ENCODE data around the gene CDH22. TPM values are rescaled to one million over a fixed set of nuclear protein-coding genes. Genes with fewer than 3 reads are reported as not detected.

CDH22 gene
- total RNA-seq, 1 experiment from 2014 or later, result 0.11 TPM

DNA sequence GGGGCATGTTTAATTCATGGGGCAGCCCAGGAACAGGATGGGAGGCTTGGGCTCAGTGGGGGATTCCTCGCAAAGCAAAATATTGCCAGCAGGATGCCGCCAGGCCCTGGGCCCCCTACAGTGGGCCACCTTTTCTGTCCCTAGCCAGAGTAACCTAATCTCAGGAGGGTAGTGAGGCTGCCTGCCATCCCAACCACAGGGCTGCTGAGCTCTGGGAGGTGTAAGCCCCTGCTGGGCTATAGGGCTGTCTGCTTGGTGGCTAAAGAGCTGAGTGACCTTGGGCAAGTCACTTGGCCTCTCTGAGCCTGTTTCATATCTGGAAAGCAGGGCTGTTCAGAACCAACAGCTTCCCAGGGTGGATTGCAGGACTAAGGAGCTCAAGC is 35.7 kb upstream of the CDH22 start:
- no peak for DNase-seq (ENCODE audit: low read depth)

DNA sequence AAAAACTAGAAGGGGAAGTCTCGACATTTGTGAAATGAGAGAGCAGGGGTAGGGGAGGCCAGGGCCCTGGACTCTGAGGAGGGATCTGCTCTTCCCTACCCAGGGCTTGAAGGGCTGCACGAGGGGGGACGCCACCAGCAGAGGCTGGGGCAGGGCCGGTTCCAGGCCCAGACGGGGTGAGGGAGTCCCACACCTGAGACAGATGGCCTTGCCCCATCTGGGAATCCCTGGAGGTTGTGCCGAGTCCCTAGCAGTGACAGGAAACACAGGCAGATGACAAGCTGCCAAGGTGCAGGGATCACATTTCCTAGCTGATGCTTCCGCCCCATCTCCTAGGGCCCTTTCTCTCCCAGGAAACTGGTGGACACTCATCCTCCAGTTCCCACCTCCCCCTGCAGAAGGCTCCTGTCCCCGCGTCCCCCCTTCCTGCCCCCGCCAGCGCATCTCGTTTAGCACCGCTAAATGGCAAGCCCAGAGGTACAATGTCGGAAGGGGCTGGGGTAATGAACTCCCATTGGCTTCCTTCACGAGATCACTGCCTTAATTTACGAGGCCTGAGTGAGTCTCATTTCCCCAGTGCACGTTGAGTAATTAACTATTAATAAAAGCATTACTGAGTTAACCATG is 35.2 kb upstream of the CDH22 start:
- DNase-seq (ENCODE audit: low read depth), result no peak

DNA sequence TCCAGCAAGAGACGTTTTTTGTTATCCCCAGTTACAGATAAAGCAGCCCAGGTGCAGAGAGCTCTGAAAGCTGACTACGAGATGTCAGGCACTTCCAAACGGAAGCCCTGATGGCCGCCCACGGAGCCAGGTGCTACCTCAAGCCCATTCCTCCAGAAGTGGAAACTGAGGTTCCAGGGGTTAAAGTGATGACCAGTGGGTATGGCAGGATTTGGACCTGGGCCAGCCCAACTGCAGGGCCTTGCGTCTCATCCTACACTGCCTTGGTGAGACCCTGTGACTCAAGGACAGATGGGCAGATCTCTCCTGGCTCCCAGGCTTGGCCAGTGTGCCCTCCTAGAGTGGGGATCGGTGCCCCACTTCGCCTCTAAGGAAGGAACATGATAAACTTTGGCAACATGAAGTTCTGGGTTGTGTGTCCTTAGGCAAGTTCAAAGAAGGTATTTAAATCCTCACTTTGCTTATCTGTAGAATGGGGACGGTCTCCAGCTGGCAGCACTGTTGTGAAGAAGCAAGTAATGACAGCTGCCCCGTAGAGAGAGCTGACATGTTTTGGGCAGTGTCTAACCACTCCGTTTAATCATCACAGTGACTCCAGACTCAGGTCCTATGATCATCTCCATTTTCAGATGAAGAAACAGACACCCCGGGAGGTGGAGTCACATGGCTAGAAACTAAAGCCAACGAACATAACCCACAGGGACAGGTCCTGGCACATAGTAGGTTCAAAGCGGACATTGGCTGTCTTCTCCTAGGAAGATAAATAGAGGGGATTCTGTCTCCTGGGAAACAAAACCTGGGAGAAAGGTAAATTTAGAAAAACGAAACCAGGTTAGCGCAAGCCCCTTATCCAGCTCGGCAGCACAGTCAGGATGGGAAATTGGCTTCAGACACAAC is 34.4 kb upstream of the CDH22 start:
- peak; percentile 31 for DNase-seq (ENCODE audit: low read depth)

DNA sequence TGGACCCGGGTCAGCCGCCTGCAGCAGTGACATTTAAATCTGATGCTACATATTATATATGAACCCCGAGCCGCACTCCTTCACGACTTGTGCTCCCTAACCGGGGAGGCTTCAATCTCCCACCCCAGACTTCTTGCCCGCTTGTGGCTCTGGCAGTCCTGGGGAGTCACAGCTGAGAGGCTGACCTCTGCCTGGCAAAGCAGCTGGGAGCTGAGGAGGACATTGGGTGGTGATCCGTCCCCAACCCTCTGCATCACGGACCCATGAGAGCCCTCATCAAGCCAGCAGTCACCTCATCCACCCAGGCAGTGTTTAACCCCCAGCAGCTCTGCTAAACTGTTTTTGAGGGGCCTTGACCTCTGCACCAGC is 33.7 kb upstream of the CDH22 start:
- DNase-seq (ENCODE audit: low read depth), result no peak

DNA sequence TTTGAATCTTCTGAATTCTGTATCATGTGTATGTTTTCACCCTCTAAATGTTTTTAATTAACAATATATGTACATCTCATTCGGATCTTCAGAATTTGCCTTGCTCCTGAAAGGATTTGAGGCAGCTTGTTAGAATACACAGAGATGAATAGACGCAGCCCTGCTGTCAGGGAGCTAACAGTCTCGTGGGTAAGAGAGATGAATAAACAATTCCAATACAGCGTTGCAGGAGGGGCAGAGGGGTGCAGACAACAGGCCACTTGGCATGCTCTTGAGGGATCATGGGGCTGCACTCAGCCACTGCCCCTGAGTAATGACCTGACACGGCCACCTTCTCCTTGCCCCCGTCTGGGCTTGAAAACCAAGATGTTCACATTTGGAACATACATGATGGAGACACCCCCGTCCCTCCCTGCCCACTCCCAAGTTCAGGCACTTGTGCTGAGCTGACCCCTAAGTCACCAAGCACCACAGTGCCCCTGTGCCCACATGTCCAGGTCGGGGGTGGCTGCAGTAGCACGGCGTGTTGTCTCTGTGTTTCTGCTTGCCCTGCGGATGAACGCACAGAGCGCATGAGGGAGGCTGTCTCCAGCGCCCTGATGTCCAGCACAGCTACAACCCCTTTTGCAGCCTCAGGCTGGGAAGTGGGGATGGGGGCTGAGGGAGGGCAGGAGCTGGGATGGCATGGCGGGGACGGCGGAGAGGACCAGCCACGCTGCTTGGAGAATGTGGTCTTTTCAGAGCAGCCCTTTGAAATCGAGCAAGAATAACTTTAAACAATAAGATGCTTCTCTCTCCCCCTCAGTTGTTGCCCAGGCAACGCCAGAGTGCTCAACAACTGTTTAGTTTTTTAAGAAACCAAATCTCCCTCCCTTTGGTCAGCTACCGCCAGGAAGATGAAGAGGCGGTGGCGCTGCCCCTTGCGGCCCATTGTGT is 33.0 kb upstream of the CDH22 start:
- no peak for DNase-seq (ENCODE audit: low read depth)

DNA sequence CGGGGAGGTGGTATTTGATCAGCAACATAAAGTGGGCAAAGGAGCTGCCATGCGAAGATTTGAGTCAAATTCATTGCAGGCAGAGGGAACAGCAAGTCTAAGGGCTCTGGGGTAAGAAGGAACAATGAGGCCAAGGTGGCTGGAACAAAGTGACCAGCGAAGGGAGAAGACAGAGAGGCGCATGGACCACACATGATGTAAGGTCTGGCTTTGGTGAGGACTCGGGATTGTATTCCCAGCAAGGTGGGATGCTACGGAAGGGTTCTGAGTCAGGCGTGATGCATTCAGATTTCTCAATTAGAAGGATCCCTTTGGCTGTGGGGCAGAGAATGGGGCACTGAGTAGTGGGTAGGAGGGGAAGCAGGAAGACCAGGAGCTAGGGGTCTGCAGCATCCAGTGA is 30.7 kb upstream of the CDH22 start:
- DNase-seq (ENCODE audit: low read depth), result no peak

DNA sequence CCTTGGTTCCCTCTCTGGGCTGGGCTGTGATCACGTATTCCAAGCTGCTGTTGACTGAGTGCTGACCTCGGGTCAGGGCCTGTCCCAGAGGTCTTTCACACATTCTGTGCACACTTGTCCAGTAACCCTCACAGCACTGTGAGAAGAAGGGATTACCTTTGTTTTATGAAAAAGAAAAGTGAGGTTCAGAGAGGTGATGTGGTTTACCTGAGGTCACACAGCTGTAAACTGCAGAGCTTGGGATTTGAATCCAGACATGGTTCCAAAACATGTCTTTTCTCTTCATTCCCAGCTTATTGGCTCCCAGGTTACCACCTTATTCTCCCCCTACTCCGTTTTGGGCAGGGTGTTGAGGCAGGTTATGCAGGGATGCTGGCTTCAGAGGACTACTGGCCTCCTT is 28.4 kb upstream of the CDH22 start:
- DNase-seq (ENCODE audit: low read depth), result no peak

DNA sequence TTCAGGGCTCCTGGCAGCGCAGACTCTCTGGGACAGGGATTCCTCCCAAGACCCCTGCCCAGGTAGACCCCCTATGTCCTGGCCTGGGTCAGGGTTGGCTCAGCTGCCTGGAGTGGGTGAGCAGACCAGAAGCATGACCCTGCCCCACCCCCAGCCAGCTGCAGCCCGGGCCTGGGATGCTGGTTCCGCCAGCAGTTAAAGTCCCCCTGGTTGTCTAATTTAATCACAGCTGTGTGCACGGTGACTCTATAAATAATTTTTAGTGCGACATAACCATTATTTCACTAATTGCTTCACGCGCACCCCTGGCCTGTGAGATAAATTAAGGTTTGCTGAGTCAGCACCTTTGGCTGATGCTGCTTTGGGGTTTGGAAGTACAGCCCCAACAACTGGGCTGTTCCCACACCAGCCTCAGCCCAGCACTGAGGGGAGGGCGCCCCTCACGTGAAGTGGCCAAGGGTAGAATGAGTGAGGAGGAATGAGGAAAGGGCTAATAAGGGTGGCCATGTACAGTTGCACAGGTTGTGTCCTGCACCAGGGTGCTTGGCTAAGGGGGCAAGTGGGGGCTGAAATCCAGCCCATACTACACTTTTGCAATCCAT is 26.1 kb upstream of the CDH22 start:
- DNase-seq (ENCODE audit: low read depth), result no peak

DNA sequence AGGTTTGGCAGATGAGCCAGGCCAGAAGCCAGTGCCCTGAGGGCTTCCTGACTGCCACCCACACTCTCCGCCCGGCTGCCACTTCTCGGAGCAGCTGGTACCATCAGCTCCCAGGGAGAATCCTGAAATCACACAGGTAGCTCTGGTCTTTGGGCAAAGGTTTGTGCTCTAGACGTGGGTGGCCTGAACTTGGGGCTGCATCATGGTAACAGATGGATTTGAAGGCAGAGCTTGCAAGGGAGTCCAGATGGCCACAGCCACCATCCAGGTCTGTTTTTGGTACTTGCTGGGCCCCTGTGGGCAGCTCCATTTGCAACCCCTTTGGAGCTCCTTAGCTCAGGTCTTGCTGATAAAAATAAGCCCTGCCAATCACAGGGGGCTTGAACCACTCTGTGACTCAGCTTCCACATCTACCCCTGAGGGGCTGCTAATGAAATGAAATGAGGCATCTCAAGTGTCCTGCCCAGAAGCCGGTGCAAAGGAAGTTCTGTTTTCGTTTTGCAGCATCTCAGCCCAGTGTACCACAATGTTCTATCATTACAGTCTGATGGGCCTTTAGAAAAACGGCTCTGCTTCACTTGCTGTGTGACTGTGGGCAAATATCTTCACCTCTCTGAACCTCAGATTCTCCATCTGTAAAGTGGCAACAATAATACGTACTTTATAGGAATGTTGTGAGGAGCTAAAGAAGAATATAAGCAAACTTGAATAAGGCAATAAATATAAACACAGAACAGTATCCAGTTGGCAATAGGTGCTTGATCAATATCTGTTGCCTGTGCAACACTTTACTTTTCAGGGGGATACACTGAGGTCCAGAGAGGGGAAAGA is 25.1 kb upstream of the CDH22 start:
- no peak for DNase-seq (ENCODE audit: low read depth)

DNA sequence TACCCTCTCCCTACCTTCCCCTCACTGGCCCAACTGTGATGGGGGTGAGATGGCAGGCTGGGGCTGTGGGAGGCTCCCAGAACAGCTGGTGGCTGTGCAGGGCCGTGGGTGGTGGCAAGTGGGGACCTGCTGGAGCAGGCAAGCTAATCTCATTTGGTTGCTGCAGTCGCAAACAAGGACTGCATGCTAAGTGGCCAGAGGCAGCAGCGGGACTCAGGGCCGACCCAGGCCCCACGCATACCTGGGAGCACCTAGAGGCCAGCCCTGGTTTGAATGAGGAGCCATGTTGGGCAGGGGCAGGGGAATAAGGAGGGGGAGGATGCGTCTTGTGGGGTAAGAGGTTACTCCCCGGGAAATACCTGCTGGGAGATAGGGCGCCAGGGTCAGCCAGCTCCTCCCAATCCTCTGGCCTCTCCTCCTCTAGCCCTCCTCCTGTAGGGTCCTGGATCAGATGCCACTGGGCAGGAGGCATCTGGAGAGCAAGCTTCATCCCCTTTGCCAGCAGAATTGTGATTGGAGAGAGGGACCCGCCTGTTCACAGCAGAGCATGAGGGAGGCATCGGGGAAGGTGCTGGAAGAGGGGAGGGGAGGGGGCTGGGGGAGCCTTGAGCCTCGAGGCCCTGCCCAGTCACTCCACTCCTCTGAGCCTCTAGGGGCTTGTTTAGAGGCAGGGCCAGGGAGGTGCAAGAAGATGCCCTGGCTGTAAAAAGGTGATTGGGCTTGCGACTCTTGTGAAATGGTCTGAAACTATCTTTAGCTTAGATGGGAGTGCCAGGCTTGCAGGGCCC is 24.3 kb upstream of the CDH22 start:
- DNase-seq (ENCODE audit: low read depth), result no peak

DNA sequence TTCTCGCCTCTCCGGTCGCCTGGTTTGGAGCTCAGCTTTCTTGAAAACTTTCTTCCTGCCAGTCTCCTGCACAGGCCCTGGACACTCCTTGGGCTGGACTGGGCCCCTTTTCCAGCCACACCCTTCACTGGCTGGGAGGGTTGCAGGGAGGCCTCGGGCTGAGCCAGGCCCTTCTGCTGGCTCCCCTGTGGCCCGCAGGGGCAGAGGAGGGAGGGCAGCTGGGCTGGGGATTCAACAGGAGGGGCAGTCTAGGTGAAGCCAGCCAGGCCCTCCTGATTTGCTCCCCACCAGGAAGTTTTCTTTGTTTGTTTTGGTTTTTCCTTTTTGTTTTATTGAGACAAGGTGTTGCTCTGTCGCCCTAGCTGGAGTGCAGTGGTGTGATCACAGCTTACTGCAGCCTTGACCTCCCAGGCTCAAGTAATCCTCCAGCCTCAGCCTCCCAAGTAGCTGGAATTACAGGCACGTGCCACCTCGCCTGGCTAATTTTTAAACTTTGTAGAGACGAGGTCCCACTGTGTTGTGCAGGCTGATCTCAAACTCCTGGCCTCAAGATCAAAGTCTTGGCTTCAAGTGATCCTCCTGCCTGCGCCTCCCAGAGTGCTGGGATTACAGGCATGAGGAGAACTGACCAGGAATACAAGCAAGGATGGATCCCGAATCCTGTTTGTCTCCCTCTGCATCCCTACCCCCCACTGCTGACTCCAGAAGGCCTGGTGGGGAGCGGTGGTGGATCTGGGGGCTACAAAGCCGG is 23.5 kb upstream of the CDH22 start:
- no peak for DNase-seq (ENCODE audit: low read depth)

DNA sequence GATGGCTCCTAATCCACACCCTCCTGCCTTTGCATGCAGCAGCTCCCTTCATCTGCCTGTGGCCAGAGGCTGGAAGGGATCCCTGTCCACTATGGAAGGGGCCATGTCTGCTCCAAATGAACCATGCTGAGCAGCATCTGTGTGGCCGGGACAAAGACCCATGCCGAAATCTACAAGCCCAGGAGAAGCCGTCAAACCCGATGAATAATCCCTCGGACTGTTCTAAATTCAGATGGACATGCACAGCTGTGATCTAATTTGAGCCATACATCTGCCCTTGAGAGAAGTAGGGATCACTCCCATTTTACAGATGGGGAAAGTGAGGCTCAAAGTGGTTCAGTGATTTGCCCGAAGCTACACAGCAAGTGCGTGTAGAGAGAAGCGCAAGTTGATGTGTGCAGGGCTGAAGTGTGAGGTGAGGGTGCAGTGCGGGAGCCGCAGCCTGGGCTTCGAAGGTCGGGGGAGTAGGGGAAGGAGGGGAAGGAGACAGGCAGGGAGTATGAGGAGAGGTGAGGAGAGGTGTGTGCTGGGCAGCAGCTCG is 22.6 kb upstream of the CDH22 start:
- DNase-seq (ENCODE audit: low read depth), result peak; percentile 46

DNA sequence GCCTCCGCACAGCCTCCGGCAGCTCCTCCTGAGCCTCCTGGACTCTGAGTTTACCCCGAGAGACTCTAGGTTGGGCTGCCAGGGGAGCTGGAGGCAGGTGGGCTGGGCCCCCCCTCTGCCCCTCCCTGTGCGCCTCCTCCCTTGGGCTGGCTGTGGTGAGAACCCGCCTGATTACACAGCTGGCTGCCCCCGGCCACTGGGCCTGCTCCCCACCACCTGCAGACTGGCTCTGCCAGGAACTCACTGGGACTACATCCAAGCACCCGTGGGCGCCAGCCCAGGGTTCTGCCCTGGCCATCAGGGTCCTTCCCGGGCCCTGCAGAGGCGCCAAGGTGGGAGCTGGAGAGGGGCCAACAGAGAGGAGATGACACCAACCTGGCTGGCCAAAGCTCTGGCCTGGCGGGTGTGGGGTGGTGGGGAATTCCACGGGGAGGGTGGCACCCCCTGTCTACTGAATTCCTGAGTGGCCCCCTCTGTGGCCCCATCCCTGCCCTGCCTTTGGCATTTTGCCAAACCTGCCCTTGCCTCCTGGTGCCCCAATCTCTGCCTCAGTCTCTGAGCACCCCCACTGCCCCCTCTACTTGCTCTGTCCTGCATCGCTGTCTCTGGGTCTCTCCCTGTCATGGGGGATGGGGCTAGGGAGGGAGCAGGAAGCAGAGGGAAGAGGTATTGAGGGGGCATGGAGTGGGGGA is 21.9 kb upstream of the CDH22 start:
- no peak for DNase-seq (ENCODE audit: low read depth)

DNA sequence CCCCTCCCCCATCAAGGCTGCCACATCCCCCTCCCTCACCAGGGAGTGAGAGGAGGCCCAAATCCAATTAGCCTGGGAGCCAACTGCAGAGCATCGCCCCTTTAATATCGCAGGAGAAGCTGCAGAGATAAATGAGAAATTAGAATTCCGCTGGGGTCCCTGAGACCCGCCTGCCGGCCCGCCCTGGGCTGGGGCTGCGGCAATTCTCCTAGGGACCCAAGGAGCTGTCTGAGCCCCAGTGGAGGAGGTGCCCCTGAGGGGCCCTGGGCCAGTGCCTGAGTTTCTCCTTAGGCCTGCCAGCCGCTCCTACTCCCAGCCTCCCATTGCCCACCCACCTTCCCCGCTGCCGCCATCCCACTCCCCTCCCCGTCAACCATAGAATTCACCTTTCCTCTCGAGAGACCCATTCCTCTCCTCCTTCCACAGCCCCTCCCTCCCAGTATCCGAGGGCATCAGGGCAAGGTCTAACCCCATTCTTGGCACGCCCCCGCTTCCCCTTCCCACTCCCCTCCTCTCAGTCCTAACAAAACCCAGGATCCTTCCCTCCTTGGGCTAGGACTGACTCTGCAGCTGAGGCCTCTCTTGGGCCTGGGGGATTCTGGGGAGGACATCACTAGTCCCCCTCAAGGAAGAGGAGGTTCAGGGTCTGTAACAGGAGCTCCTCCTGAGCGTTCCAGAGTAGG is 20.0 kb upstream of the CDH22 start:
- no peak for DNase-seq (ENCODE audit: low read depth)

DNA sequence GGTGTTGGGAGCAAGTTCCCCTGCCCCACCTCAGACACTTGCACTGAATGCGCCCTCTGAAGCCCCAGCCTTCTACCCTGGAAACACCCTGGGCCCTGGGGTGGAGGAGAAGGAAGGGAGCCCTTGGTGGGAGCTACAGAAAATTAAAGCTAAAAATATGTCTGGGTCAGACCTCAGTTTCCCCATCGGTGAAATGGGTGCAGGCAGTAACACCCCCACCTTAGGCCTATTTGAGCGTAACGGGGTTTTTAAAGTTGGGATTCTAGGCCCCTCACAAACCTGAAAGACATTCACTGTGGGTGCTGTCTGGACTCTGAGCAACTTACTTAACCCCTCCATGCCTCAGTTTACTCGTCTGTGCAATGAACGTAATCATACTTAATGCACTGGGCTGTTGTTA is 19.3 kb upstream of the CDH22 start:
- no peak for DNase-seq (ENCODE audit: low read depth)

DNA sequence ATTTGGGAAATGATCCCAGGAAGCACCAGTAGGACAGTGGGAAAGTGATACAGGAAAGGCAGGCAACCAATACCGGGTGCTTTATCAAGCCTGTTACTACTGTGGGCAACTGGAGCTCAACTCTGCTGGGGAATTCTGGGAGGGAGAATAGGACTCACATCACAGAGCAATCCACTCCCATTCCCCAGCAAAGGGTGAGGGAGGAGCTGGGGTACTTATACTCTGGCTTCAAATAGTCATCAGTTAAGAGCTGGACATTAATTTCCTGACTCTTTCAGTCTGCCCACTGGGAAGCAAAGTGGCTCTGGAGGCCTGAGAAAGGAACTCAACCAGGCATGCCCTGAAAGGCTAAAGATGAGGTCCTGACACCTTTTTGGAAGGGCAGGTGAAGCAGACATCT is 17.5 kb upstream of the CDH22 start:
- DNase-seq (ENCODE audit: low read depth), result no peak

DNA sequence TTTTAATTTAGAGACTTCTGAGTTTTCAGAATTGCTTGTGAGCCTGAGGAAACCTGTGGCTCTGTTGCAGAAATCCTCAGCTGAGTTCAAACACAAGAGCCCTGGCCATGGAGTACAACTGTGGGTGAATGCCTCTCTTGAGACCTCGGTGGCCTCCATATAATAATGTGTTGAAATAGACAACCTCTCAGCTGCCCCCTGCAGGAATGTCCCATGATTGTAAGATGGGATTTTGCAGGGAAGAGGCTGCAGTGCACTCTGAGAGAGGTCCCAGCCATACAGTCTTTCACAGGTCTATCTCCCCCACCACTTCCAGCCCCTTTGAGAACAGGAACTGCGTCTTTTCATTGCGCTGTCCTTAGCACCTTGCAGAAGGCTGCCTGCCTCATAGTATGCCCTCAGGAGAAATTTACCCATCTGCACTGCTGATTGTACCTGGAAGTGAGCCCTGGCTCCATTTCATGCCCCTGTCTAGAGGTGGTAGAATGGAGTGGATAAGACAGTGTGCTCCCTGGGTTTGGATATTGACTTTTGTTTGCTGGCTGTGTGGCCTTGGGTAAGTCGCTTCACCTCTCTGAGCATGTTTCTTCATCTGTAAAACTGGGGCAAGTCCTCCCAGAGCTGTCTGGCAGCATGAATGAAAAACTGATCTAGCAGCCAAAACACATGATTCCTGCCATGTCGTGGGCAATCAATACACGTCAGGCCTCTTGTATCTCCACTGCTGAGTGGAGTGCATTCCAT is 16.8 kb upstream of the CDH22 start:
- peak; percentile 29 for DNase-seq (ENCODE audit: low read depth)

Measured in LHCN-M2 (cell line).